ENCODE results near the gene GJA8. TPM values are rescaled to one million over a fixed set of nuclear protein-coding genes. Genes with fewer than 3 reads are reported as not detected.
"Not testable (repeated sequence)": the region's sequence is repeated elsewhere in the genome, so short reads cannot be mapped to it uniquely, and the experiment has no call there.

GJA8 gene
- not detected for polyA plus RNA-seq

GRCh38 chr1:147902253-147902845 is at the start of gene GJA8:
Gene GJA8, plus strand, starts transcription at chr1:147902795. Its CDS starts 5,161 bp downstream, at chr1:147907956.
- no peak within 1 kb of the TSS for H3K27ac ChIP-seq (ENCODE audit: low read depth, low read length)
- WGBS, 3 donors, result 81 to 84% (median 84%) methylated on average over 7 of the region's 7 CpGs

GRCh38 chr1:147853391-147853790 is 49.2 kb upstream of the GJA8 start:
- no peak overlapping the region for H3K27ac ChIP-seq (ENCODE audit: low read depth, low read length)

GRCh38 chr1:147854989-147855388 is 47.6 kb upstream of the GJA8 start:
- WGBS, 3 donors, result 51 to 66% (median 57%) methylated on average over 4 of the region's 4 CpGs
- H3K27ac ChIP-seq (ENCODE audit: low read depth, low read length), result not testable (repeated sequence)

More at GRCh38 chr1:147853391-147853790, 49.2 kb upstream of the GJA8 start:
- WGBS, 3 donors, result 35 to 42% (median 36%) methylated on average over 3 of the region's 3 CpGs

- 63 to 94% (median 92%) methylated on average over 3 of the region's 3 CpGs for WGBS, 3 donors
- not testable (repeated sequence) for H3K27ac ChIP-seq (ENCODE audit: low read depth, low read length)
Measured at GRCh38 chr1:147855996-147856395, 46.6 kb upstream of the GJA8 start.

- 88 to 92% (median 92%) methylated on average over 4 of the region's 4 CpGs for WGBS, 3 donors
- not testable (repeated sequence) for H3K27ac ChIP-seq (ENCODE audit: low read depth, low read length)
Measured at GRCh38 chr1:147867204-147867603, 35.4 kb upstream of the GJA8 start.

- H3K27ac ChIP-seq (ENCODE audit: low read depth, low read length), result no peak overlapping the region
- 35 to 53% (median 51%) methylated on average over 4 of the region's 4 CpGs for WGBS, 3 donors
Measured at GRCh38 chr1:147878022-147878421, 24.6 kb upstream of the GJA8 start.

- no peak overlapping the region for H3K27ac ChIP-seq (ENCODE audit: low read depth, low read length)
Measured at GRCh38 chr1:147879911-147880310, 22.7 kb upstream of the GJA8 start.

GRCh38 chr1:147882535-147882934 is 20.1 kb upstream of the GJA8 start:
- no peak overlapping the region for H3K27ac ChIP-seq (ENCODE audit: low read depth, low read length)
- WGBS, 3 donors, result 70 to 78% (median 77%) methylated on average over 2 of the region's 2 CpGs

- 6 to 13% (median 8%) methylated on average over 12 of the region's 12 CpGs for WGBS, 3 donors
Measured at GRCh38 chr1:147890177-147890790, 12.3 kb upstream of the GJA8 start.

GRCh38 chr1:147891088-147891487 is 11.5 kb upstream of the GJA8 start:
- WGBS, 3 donors, result 77 to 85% (median 81%) methylated on average over 5 of the region's 5 CpGs
- no peak overlapping the region for H3K27ac ChIP-seq (ENCODE audit: low read depth, low read length)

More at GRCh38 chr1:147890177-147890790, 12.3 kb upstream of the GJA8 start:
- no peak overlapping the region for H3K27ac ChIP-seq (ENCODE audit: low read depth, low read length)

- H3K27ac ChIP-seq (ENCODE audit: low read depth, low read length), result no peak overlapping the region
- 70 to 80% (median 76%) methylated on average over 5 of the region's 5 CpGs for WGBS, 3 donors
Measured at GRCh38 chr1:147892216-147892615, 10.4 kb upstream of the GJA8 start.

GRCh38 chr1:147892731-147893214 is 9.8 kb upstream of the GJA8 start:
- H3K27ac ChIP-seq (ENCODE audit: low read depth, low read length), result no peak overlapping the region
- WGBS, 3 donors, result 0 to 8% (median 3%) methylated on average over 1 of the region's 1 CpG

- H3K27ac ChIP-seq (ENCODE audit: low read depth, low read length), result no peak overlapping the region
- WGBS, 3 donors, result 51 to 65% (median 64%) methylated on average over 4 of the region's 4 CpGs
Measured at GRCh38 chr1:147895123-147895522, 7.5 kb upstream of the GJA8 start.

- H3K27ac ChIP-seq (ENCODE audit: low read depth, low read length), result no peak overlapping the region
- WGBS, 3 donors, result 33 to 67% (median 63%) methylated on average over 8 of the region's 8 CpGs
Measured at GRCh38 chr1:147897029-147897752, 5.4 kb upstream of the GJA8 start.

- WGBS, 3 donors, result 81 to 87% (median 84%) methylated on average over 4 of the region's 4 CpGs
- no peak overlapping the region for H3K27ac ChIP-seq (ENCODE audit: low read depth, low read length)
Measured at GRCh38 chr1:147897789-147898188, 4.8 kb upstream of the GJA8 start.

GRCh38 chr1:147904726-147905125 is 2.1 kb downstream of the GJA8 start:
- no peak overlapping the region for H3K27ac ChIP-seq (ENCODE audit: low read depth, low read length)
- 58 to 77% (median 65%) methylated on average over 3 of the region's 3 CpGs for WGBS, 3 donors

- 92 to 95% (median 93%) methylated on average over 44 of the region's 44 CpGs for WGBS, 3 donors
- no peak overlapping the region for H3K27ac ChIP-seq (ENCODE audit: low read depth, low read length)
Measured at GRCh38 chr1:147907786-147908509, 5.4 kb downstream of the GJA8 start.

GRCh38 chr1:147912553-147912952 is 10.0 kb downstream of the GJA8 start:
- H3K27ac ChIP-seq (ENCODE audit: low read depth, low read length), result no peak overlapping the region

More at GRCh38 chr1:147912553-147912952, 10.0 kb downstream of the GJA8 start:
- WGBS, 3 donors, result 64 to 75% (median 74%) methylated on average over 2 of the region's 2 CpGs

Data from adipose tissue (tissue), 3 donors.